HEK293 (cell line): ENCODE results near the gene UNC5B.

ENCODE experiments used
- GFI1B ChIP-seq: fragments of 450-650 bp; formaldehyde crosslinking; IDR thresholded peaks from 2 replicates; pipeline ENCODE4 v1.5.1; 2016; ENCODE audit warnings: missing biosample characterization, missing genetic modification characterization
- GLIS1 ChIP-seq: fragments of 450-650 bp; formaldehyde crosslinking; IDR thresholded peaks from 2 replicates; pipeline ENCODE4 v1.5.1; 2016; ENCODE audit warnings: missing biosample characterization, missing genetic modification characterization
- GLIS2 ChIP-seq: fragments of 450-650 bp; formaldehyde crosslinking; IDR thresholded peaks from 2 replicates; pipeline ENCODE4 v1.5.1; 2016; ENCODE audit warnings: missing biosample characterization, missing genetic modification characterization
- INSM2 ChIP-seq: fragments of 450-650 bp; formaldehyde crosslinking; IDR thresholded peaks from 2 replicates; pipeline ENCODE4 v1.5.1; 2016; ENCODE audit warnings: missing biosample characterization, missing genetic modification characterization
- KLF1 ChIP-seq: fragments of 450-650 bp; formaldehyde crosslinking; IDR thresholded peaks from 2 replicates; pipeline ENCODE4 v1.5.1; 2016; ENCODE audit warnings: missing biosample characterization, missing genetic modification characterization
- KLF10 ChIP-seq: fragments of 450-650 bp; IDR thresholded peaks from 2 replicates; pipeline ENCODE4 v1.5.1; 2018; ENCODE audit warnings: missing biosample characterization, mild to moderate bottlenecking, missing genetic modification characterization
- KLF7 ChIP-seq: fragments of 450-650 bp; formaldehyde crosslinking; IDR thresholded peaks from 2 replicates; pipeline ENCODE4 v1.5.1; 2016; ENCODE audit warnings: missing biosample characterization, missing genetic modification characterization, borderline replicate concordance
- PRDM10 ChIP-seq: fragments of 450-650 bp; formaldehyde crosslinking; IDR thresholded peaks from 2 replicates; pipeline ENCODE4 v1.5.1; 2016; ENCODE audit warnings: missing biosample characterization, missing genetic modification characterization
- RBAK ChIP-seq: fragments of 450-650 bp; formaldehyde crosslinking; IDR thresholded peaks from 2 replicates; pipeline ENCODE4 v1.5.1; 2016; ENCODE audit warnings: missing biosample characterization, missing genetic modification characterization
- WT1 ChIP-seq: fragments of 450-650 bp; formaldehyde crosslinking; IDR thresholded peaks from 2 replicates; pipeline ENCODE4 v1.5.1; 2016; ENCODE audit warnings: missing biosample characterization, missing genetic modification characterization
- ZBTB7A ChIP-seq: fragments of 450-650 bp; formaldehyde crosslinking; IDR thresholded peaks from 2 replicates; pipeline ENCODE4 v1.5.1; 2016; ENCODE audit warnings: low read depth, missing biosample characterization, missing genetic modification characterization
- ZNF146 ChIP-seq: fragments of 450-650 bp; formaldehyde crosslinking; IDR thresholded peaks from 2 replicates; pipeline ENCODE4 v1.5.1; 2016; ENCODE audit warnings: missing biosample characterization, missing genetic modification characterization
- ZNF311 ChIP-seq: fragments of 450-650 bp; formaldehyde crosslinking; IDR thresholded peaks from 2 replicates; pipeline ENCODE4 v1.5.1; 2017; ENCODE audit warnings: missing biosample characterization, missing genetic modification characterization, borderline replicate concordance
- ZNF404 ChIP-seq: fragments of 450-650 bp; formaldehyde crosslinking; IDR thresholded peaks from 2 replicates; pipeline ENCODE4 v1.5.1; 2017; ENCODE audit warnings: missing biosample characterization, missing genetic modification characterization
- ZNF416 ChIP-seq: fragments of 450-650 bp; formaldehyde crosslinking; IDR thresholded peaks from 2 replicates; pipeline ENCODE4 v1.5.1; 2016; ENCODE audit warnings: missing biosample characterization, missing genetic modification characterization
- ZNF426 ChIP-seq: fragments of 450-650 bp; formaldehyde crosslinking; IDR thresholded peaks from 2 replicates; pipeline ENCODE4 v1.5.1; 2017; ENCODE audit warnings: missing biosample characterization, missing genetic modification characterization, mild to moderate bottlenecking, inconsistent platforms, moderate library complexity
- ZNF433 ChIP-seq: fragments of 450-650 bp; formaldehyde crosslinking; IDR thresholded peaks from 2 replicates; pipeline ENCODE4 v1.5.1; 2016; ENCODE audit warnings: missing biosample characterization, missing genetic modification characterization, low read depth
- ZNF488 ChIP-seq: fragments of 450-650 bp; formaldehyde crosslinking; IDR thresholded peaks from 2 replicates; pipeline ENCODE4 v1.5.1; 2016; ENCODE audit warnings: missing biosample characterization, missing genetic modification characterization
- ZNF514 ChIP-seq: fragments of 450-650 bp; formaldehyde crosslinking; IDR thresholded peaks from 2 replicates; pipeline ENCODE4 v1.5.1; 2016; ENCODE audit warnings: missing biosample characterization, missing genetic modification characterization
- ZNF530 ChIP-seq: fragments of 450-650 bp; formaldehyde crosslinking; IDR thresholded peaks from 2 replicates; pipeline ENCODE4 v1.5.1; 2016; ENCODE audit warnings: low read depth, missing biosample characterization, missing genetic modification characterization
- ZNF549 ChIP-seq: fragments of 450-650 bp; IDR thresholded peaks from 2 replicates; pipeline ENCODE4 v1.5.1; 2018; ENCODE audit warnings: missing biosample characterization, missing genetic modification characterization, mild to moderate bottlenecking, inconsistent platforms, moderate library complexity
- ZNF645 ChIP-seq: fragments of 450-650 bp; formaldehyde crosslinking; IDR thresholded peaks from 2 replicates; pipeline ENCODE4; 2016; ENCODE audit warnings: missing biosample characterization, missing genetic modification characterization
- ZNF660 ChIP-seq: fragments of 450-650 bp; IDR thresholded peaks from 2 replicates; pipeline ENCODE4 v1.5.1; 2018; ENCODE audit warnings: missing biosample characterization, mild to moderate bottlenecking, missing genetic modification characterization
- ZNF792 ChIP-seq: fragments of 450-650 bp; formaldehyde crosslinking; IDR thresholded peaks from 2 replicates; pipeline ENCODE4 v1.5.1; 2016; ENCODE audit warnings: missing biosample characterization, missing genetic modification characterization
- ZNF843 ChIP-seq: fragments of 450-650 bp; formaldehyde crosslinking; IDR thresholded peaks from 2 replicates; pipeline ENCODE4 v1.5.1; 2016; ENCODE audit warnings: missing biosample characterization, missing genetic modification characterization
- ZSCAN5A ChIP-seq: fragments of 450-650 bp; formaldehyde crosslinking; IDR thresholded peaks from 2 replicates; pipeline ENCODE4 v1.5.1; 2016; ENCODE audit warnings: missing biosample characterization, missing genetic modification characterization
- TF ChIP-seq, protein P1 (sequence below): fragments of 450-650 bp; formaldehyde crosslinking; IDR thresholded peaks from 2 replicates; pipeline ENCODE4 v1.5.1; 2016; ENCODE audit warnings: missing biosample characterization, missing genetic modification characterization

The UNC5B gene

GRCh38 chr10:71212318-71213126 is at the start of gene UNC5B (continued):
- TF ChIP-seq ZBTB7A (tag by site-specific recombination): peak; percentile 67; the same call in 1 of the 2 replicates
- no peak for TF ChIP-seq ZNF488 (tag by site-specific recombination)
- peak; percentile 74 for TF ChIP-seq GLIS2 (tag by site-specific recombination)
- peak; percentile 61 for TF ChIP-seq KLF1 (tag by site-specific recombination)
- TF ChIP-seq ZNF514 (tag by site-specific recombination): no peak
- TF ChIP-seq, protein P1, sequence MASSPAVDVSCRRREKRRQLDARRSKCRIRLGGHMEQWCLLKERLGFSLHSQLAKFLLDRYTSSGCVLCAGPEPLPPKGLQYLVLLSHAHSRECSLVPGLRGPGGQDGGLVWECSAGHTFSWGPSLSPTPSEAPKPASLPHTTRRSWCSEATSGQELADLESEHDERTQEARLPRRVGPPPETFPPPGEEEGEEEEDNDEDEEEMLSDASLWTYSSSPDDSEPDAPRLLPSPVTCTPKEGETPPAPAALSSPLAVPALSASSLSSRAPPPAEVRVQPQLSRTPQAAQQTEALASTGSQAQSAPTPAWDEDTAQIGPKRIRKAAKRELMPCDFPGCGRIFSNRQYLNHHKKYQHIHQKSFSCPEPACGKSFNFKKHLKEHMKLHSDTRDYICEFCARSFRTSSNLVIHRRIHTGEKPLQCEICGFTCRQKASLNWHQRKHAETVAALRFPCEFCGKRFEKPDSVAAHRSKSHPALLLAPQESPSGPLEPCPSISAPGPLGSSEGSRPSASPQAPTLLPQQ (tag by site-specific recombination): peak; percentile 74
- TF ChIP-seq RBAK: no peak
- peak; percentile 65; the same call in 1 of the 2 replicates for TF ChIP-seq ZSCAN5A
- TF ChIP-seq ZNF549: no peak
- peak; percentile 34; the same call in 1 of the 2 replicates for TF ChIP-seq WT1
- TF ChIP-seq ZNF843 (tag by site-specific recombination): 0 out of 2 replicates have a peak, but pooled peaks have one; percentile 24
- no peak for TF ChIP-seq ZNF311 (tag by site-specific recombination)
- peak; percentile 90 for TF ChIP-seq PRDM10 (tag by site-specific recombination)
- TF ChIP-seq ZNF433 (tag by site-specific recombination): no peak
- peak; percentile 98 for TF ChIP-seq ZNF660
- TF ChIP-seq KLF7 (tag by site-specific recombination): 0 out of 2 replicates have a peak, but pooled peaks have one; percentile 38
- peak; percentile 74; the same call in 1 of the 2 replicates for TF ChIP-seq KLF10 (tag by site-specific recombination)
- TF ChIP-seq INSM2 (tag by site-specific recombination): peak; percentile 47; the same call in 1 of the 2 replicates
- no peak for TF ChIP-seq ZNF530 (tag by site-specific recombination)
- TF ChIP-seq ZNF404: no peak
- peak; percentile 33; the same call in 1 of the 2 replicates for TF ChIP-seq ZNF146 (tag by site-specific recombination)
- TF ChIP-seq GLIS1 (tag by site-specific recombination): peak; percentile 34; the same call in 1 of the 2 replicates
- TF ChIP-seq ZNF792 (tag by site-specific recombination): no peak
- no peak for TF ChIP-seq GFI1B (tag by site-specific recombination)
- TF ChIP-seq ZNF645 (tag by site-specific recombination): no peak
- no peak for TF ChIP-seq ZNF426 (tag by site-specific recombination)
- TF ChIP-seq ZNF416 (tag by site-specific recombination): no peak
